Stimulated activated CD4-positive, alpha-beta T cell treated with anti-CD3 and anti-CD28 coated beads, TNF-alpha, amount 100 ng/mL, for 4 hours (primary cell): Measurements from ENCODE around the gene KCNJ6.

Source experiments
- DNase-seq, 3 experiments: peaks; one replicate each; pipeline ENCODE4 v3.0.0-alpha.2; 2020; ENCODE audit warnings: low read depth in 3 of 3

Gene KCNJ6

DNA sequence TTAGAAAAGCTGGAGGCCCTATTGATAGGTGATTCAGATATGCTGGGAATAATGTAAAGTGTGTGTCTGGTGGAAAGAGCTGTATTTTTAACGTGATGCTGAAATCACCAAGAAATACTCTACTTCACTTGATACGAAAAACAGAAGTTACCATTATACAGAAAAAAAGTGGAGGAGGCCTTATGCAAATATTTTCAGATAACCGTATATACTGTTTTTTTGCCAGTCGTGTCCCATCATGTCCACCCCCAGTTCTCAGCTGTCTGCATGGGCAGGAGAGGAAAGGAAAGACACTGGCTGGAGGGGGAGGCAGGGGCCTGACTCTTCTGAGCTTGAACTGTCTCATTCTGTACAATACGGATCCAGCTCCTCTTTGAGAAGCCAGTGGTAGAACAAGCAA lies 51.1 kb downstream of the KCNJ6 start:
- DNase-seq: no peak

DNA sequence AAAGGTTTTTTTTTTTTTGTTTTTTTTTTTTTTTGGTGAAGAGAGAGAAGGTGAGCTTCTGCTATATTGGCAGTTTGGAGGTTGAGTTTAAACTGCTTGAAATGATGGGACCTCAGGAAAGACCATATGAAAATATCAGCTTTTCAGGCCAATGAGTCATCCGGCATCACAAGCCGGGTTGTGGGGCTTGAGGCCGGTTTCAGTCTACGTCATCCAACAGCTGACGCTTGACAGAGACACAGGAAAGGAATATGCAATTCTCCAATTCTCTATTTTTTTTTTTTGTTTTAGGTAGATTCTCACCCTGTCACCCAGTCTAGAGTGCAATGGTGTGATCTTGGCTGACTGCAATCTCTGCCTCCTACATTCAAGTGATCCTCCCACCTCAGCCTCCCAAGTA lies 52.4 kb downstream of the KCNJ6 start:
- no peak for DNase-seq

DNA sequence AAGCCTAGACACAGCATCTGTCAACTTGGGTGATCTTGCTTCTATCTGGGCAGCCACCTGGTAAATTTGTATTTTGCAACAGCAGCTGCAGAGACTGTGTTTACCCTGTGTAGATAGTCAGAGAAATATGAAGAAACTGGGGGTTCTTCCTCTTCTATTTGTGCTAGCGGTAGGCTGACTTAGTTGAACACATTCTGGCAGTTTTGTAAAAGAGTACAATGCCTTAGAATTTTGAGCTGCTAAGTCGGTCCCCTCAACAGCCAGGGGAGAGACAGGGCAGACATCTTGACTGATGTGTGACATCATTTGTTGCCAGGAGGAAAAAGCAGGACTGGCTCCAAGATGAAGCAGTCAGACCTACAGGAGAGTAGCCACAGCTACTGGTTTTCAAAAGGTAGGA lies 53.7 kb downstream of the KCNJ6 start:
- DNase-seq: no peak

DNA sequence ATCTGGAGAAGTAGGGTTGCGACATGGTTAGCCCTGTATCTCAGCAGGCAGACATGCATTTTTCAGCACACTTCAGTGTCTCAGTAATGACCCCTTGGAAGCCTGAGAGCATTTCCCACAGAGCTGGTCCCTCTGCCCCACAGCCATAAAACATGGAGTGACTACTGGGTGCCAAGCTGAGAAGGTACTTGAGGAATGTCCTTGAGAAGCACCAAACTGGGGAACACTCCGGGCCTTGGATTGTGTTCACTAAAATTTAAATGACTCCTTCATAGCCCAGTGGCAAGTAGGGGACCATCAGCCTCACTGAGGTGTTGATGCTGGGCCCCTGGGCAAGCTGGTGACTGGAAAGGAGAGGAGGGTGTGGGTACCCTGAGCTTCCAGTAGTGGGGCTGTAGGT lies 54.7 kb downstream of the KCNJ6 start:
- no peak for DNase-seq

DNA sequence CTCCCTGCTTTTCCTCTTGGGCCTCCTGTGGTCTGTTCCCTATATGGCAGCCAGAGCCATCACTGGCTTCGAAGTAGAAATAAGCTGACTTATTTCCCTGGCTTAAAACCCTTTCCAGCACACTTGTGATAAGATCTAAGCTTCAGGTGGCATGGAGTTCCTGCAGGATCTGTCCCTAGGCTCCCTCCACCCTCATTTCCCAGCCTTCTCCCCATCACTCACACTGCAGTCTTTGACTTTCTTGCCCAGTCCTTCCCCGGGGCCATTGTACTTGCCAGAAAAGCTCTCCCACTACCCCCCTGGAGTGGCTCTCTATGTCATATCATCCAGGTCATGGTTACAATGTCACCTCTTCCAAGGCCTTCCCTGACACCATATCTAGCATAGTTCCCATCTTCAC lies 55.8 kb downstream of the KCNJ6 start:
- DNase-seq: no peak

DNA sequence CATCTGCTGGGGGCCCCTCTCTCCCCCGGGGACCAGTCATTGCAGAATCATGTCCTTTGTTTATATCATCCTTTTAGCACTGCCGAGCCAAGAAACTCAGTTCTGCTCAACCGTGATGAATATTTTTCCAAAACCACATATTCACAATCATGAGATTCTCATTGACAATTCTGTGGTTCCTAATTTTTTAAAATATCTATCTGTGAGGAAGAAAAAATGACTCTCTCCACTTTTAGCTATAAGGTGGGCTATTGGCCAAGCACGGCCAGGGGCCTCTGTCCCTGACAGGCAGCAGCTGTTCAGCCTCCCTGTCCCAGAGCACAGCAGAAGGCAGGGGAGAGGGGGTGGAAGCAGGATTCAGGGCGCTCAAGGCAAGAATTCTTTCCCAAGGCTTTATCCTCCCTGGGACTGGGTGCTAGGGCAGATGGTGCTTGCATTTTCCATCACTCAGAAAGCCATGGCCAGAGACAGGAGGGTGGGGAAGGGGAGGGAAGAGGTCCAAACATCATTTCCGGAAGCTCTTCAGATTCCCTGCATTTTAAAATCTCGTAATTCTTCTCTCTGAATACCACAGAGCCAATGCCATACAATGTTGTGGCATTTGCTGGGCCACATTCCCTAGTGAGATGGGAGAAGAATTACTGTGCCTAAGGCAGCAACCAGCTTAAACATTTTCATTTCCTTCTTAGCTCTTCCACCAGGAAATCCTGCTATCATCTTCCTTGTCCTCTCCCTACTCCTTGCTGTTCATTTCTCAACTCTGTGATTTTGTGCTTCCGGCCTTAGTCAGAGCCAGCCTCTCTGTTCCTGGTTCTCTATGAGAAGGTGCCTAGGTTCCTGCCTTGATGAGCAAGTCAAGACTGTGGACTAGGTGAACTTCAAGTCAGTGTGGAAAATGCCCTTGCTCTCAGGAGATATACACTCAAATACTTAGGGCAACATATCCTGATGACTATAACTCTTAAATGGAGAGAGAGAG lies 60.3 kb downstream of the KCNJ6 start:
- no peak for DNase-seq

DNA sequence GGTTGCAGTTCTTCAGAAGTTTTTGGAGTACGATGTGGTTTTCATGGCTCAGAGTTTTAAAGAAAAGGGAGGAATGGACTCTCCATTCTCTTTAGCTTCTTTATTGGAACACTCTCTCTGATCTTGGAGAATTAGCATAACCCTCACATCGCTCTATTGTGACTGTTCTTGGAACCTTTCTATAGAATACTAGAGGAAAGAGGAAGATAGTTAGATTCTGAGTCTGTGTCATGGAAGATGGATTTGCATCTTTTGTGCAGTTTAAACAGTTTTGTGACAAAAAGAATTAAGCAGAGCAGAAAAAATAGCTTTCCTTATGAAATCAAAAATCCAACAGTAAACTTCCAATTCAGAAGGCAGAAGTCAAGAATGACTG lies 61.0 kb downstream of the KCNJ6 start:
- DNase-seq: no peak

DNA sequence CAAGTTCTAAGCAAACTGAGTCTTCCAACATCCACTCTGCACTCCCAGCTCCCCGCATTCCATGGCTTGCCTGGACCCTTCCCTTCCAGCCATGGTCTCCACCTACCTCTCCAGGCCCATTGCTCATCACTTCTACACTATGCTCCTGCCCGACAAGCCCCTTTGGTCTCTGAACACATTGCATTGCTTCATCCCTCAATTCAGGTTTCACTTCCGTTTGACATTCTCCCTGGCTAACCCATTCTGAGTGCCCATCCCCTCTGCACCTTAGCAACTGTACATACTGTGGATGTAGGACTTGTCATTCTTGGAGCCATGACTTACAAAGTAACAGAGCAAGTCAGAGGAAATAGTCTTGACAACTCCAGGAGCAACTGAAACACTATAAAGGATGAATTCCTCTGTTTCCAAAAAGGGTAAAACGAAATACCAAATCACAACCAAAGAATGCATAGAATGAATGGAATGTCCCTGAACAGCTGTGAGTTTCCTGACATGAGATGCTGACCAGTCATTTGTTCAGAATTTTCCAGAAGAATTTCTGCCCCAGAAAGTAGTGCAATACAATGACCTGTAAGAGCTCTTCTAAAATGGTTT lies 66.7 kb downstream of the KCNJ6 start:
- no peak for DNase-seq

DNA sequence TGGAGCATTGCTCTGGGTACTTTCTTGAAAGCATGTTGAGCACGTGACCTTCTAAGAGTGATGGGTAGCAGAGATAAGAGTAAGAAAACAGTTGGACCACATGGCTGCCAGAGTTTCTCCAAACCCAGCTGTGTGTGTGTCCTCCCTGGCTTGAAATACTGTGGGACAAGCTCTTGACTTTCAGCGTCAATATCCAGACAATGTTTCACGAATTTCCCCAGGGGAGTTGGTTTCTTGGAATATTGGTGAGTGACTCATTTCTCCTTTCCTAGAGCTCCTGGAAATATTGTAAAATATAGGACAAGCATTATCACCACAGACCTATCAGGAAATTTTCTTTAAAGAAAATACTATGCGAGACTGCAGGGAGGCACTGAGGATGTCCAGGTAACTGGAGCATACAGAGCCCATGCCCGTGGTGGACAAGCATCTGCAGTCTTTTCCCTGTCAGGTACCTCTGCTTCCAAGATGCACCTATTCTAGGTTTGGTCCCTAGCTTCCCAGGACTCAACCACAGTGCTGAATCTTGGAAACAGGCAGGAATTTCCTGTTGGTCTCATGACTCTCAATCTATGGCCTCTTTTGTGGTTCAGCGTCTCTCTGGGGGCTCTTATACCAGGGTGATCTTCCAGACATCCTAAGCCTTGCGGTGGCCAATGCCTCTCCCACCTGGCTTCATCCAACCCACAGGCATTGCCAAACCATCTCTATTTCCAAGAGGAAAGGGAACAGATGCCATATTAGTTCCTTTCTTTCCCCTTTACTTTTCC lies 67.4 kb downstream of the KCNJ6 start:
- DNase-seq: no peak

DNA sequence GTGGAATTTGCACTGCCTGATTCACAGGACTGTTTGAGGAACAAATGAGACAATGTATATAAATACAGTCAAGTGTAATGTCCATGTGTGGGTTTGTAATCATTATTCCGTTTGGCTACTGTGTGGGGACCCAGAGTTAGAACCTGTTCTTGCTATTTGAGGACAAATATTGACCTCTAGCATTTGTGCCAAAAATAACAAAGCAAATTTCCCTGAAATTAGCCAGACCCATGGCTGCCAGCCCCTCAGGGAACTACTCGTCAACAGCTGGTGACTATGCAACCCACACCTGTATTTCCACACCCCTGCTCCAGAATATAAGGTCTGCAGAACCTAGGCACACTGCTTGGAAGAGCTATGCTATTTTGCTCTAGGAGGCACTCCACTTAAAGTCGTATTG lies 70.7 kb downstream of the KCNJ6 start:
- DNase-seq: no peak

DNA sequence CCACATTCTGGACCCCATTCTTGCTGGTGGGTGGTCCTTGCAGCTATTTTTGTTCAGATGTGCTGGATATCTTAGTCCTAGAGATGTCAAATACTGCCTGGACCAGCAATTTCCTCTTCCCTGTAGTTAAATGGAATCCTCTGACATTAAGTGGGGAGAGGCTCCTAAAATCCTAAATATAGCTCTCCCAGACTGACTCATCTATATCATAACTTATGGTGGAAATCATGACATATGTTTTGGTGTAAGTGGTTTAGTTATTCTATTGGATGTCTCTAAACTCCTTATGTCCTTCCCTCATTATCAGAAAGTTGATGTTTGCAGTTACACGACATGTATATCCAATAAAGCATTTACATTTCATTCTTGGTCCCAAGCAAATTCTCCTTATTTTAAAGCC lies 73.1 kb downstream of the KCNJ6 start:
- no peak for DNase-seq

DNA sequence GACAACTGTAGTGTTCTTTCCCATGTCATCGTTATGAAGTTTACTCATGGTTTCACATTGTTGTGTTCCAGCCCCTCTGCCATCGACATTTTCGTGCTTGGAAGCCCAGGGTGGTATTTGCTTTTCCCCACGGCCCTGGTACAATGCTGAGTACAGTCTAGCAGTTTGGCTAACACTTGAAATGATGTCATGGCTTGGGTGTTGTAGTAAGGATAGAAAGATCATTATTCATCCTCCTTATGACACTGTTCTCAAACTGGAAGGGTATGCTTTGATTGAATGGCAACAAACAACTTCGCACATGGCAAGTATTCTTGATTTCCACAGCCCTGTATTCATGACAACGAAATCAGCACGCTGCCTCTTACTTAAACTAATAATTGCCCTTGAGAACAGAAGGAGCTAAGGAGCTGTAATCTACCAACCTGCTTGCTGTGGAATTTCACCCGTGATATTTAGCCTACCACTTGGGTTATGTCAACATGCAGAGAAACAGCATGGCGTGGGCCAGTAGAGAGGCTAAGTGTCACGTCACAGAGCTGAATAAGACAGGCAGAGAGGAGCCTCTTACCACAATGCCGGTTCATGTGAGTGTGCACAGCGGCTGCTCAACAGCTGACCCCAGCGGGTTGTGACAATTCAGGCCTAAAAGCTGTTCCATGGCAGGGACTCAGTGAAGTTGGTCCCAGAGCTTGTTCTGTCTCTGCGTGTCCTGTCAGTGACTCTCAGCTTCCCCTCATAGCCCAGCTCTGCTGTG lies 73.9 kb downstream of the KCNJ6 start:
- DNase-seq: no peak

DNA sequence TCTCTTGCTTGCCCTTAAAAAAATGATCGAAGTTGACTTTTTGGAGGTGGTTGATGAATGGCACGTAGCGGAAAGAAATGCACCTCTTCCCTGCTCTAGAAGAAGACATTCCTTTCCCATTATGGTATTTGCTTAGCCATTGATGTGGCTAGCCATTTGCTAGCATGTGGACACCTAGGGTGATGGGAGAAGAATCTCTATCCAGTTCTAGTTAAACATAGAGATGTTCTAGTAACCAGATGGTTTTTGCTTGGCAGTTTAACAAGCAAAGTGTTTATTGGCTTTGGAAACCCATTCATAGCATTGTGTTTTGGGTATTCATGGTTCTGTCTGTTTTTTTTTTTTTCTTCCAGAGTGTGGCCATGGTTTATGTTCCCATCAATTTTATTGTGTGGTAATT lies 78.9 kb downstream of the KCNJ6 start:
- DNase-seq: no peak

DNA sequence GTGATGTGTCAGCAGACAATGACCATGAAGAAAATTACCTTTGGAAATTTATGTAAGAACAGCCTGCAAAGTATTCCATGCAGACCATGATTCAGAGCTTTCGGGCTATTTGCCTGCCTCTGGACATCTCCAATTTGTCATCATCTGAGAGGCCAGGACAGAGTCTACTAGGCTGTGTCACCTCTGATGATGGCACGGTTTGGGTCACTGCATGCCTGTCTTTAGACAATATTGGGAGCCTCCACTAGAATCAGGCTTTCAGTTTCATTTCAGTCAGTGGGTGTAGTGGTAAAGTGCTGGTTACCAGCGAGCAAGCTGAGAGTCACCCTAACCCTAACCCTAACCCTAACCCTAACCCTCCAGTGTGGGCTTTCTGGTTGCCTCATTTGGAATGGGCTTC lies 80.8 kb downstream of the KCNJ6 start:
- DNase-seq: no peak

DNA sequence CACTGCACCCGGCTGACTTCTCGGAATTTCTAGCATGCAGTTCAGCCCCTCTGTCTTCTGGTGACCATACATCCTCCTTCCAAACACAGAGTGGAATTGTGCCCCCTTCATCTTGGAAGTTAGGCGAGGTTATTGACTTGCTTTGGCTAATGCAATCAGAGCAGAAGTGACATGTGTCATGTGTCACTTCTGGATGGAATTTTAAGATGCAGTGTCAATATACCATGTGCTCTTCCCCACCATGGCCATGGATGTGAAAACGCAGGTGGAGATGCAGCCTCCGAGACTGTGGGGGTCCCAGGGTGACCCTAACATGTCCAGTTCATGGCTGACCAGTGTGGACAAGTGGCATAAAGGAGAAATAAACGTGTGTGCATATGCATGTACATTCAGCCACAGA lies 83.0 kb downstream of the KCNJ6 start:
- DNase-seq: no peak

DNA sequence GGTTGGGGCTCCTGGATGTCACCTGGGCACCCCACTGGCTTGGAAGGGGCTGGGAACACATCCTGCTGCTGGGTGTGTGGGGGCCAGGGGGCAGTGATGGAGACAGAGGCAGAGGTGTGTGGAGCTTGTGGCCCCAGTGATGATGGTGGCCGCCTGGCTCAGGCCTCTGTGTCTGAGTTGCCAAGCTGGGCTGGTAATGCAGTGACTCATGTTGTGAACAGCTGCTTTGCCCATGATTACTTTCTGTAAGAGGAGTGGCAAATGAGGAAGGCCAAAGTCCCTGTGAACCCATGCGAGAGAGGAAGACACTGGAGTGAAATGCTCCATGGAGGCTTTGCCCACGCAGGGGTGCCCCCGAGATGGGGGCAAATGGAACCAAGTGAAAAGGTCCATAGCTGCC lies 86.8 kb downstream of the KCNJ6 start:
- DNase-seq: no peak

DNA sequence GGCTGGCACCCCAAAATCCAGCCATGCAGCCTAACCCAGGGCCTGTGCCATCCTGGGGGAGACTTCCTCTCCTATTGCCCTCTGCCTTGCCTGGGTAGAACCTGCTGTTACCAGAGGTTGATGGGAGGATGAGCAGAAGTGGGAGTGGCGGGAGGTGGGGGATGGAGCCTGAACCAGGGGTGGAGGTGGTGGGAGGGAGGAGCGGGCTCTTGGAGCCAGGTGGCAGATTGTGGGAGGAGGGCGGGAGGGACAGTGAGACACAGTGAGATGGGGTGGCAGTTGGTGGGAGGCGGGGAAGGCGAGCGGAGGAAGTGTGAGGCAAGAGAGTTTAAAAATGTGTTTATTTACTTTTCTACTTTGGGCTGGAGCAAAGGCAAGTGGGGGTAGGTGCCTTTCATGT lies 87.3 kb downstream of the KCNJ6 start:
- no peak for DNase-seq

DNA sequence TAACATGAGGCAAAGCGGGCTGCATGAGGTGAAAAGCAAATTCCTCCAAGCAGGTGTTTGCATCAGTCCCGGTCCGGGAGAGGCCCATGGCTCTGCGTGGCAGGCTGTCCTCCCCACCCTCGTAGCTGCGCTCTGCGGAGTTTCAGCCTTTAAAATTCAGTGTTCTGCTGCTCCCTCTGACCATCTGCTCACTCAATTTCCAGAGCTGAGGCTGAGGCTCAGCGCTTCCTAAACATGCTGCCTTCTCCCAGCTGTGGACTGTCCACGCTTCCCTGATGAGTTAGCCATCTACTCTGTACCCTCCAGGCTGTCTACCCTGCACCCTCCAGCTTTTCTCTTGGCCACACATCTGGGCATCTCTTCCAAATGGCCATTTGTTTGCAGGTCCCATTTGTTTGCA lies 87.7 kb downstream of the KCNJ6 start:
- no peak for DNase-seq

DNA sequence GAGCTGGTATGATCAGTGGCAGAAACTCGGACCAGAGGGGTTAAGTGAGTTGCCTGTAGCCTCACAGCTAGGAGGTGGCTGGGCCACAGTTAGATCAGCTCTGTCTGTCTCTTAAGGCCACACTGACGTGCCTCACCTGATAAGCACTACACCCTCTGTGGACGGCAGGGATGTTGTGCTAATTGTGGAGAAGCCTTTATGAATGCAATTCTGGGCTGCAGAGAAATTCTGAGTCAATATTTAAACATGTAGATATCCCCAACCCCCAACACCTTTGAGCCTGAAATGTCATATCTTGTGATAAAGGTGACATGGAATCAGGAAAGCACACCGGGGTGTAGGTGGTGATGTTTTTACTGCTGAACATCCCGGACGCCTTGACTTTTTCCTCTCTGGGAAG lies 88.3 kb downstream of the KCNJ6 start:
- DNase-seq: no peak

DNA sequence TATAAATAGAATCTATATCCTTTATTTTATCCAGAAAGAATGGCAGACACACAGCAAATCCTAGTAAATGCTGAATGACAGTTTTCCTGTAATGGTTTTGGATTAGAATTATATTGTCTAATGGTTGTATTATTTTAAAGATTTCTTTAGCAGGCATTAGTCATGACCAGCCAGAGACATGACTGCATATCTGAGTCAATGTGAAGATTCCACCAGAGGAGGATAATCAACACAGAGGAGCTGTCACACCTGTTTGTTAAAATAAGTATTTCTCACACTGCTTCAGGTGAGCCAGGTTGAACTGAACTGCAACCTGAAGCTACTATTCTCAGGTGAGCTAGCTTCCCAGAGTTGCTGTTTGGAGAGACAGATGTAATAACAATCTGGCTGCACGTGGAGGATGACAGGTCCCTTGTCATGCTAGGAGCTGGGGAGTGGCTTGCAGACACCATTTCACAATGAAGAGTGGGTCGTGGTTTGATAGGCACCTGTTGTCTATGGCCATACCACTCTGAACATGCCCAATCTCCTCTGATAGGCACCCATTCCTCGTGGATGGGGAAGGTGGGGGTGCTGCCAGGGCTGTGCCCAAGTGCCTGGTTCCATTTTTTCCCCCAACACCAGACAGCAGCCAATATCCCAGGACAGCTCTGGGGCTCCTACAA lies 94.3 kb downstream of the KCNJ6 start:
- DNase-seq: no peak

DNA sequence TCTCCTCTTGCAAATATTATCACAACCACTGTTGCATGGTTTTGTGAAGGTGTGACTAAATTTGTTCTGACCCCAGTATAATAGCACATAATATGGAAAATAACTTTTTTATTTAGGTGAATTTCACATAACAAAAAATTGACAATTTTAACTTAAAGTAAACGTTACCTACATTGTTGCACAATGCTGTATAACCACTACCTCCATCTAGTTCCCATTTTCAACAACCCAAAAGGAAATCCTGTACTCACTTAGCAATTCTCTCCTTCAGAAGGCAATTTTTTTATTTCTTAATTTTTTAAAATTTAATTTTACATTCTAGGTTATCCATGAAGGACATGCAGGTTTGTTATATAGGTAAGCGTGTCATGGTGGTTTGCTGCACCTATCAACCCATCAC lies 95.2 kb downstream of the KCNJ6 start:
- DNase-seq: no peak

DNA sequence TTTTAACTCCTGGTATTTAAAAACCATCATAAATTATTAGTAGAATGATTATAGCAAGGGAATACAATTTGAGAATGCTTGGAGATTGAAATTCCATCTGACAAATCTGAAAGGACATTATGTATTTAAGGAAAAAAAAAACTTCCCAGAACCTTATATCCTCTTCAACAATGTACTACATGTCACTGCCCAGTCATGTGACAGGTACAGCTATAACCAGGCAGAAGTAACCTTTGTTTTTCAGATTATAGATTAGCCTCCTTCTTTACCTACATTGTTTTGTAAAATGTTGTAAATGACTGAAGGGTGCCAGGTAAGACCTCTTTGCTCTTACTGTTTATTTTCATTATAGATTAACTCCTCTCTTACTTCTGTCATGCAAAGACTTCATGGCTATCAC lies 96.9 kb downstream of the KCNJ6 start:
- DNase-seq: no peak
